ENCODE measurements around the gene APOC3. TPM values are rescaled to one million over a fixed set of nuclear protein-coding genes. Genes with fewer than 3 reads are reported as not detected.

Gene APOC3
- total RNA-seq, 1 donor = not detected

- H3K4me3 ChIP-seq (ENCODE audit: low read depth, low read length) = no peak within 1 kb of the TSS
- no peak for DNase-seq (ENCODE audit: low read depth)
- TF ChIP-seq CTCF (IDR thresholded peaks at IDR 0.05; ENCODE audit: insufficient read depth, low read length) = no peak
Observed at GRCh38 chr11:116823031-116823843, 6.5 kb upstream of the APOC3 start, which contains the start of gene APOA4. Gene APOA4 (minus strand): TSS chr11:116823304. CDS start chr11:116823191, 113 bp downstream.

GRCh38 chr11:116825434-116825833 is 4.3 kb upstream of the APOC3 start:
- TF ChIP-seq CTCF (IDR thresholded peaks at IDR 0.05; ENCODE audit: insufficient read depth, low read length) = no peak
- H3K4me3 ChIP-seq (ENCODE audit: low read depth, low read length) = no peak overlapping the region
- DNase-seq (ENCODE audit: low read depth) = no peak

GRCh38 chr11:116825854-116826750 is 3.6 kb upstream of the APOC3 start:
- no peak for DNase-seq (ENCODE audit: low read depth)
- no peak overlapping the region for H3K4me3 ChIP-seq (ENCODE audit: low read depth, low read length)
- no peak for TF ChIP-seq CTCF (IDR thresholded peaks at IDR 0.05; ENCODE audit: insufficient read depth, low read length)

GRCh38 chr11:116826751-116827431 is 2.8 kb upstream of the APOC3 start:
- TF ChIP-seq CTCF (IDR thresholded peaks at IDR 0.05; ENCODE audit: insufficient read depth, low read length) = no peak
- H3K4me3 ChIP-seq (ENCODE audit: low read depth, low read length) = no peak overlapping the region
- DNase-seq (ENCODE audit: low read depth) = no peak

- no peak for TF ChIP-seq CTCF (IDR thresholded peaks at IDR 0.05; ENCODE audit: insufficient read depth, low read length)
- no peak for DNase-seq (ENCODE audit: low read depth)
- H3K4me3 ChIP-seq (ENCODE audit: low read depth, low read length) = no peak overlapping the region
Observed at GRCh38 chr11:116827461-116827860, 2.2 kb upstream of the APOC3 start.
